A549 (cell line): Measurements from ENCODE around the gene BMP7. TPM values are rescaled to one million over a fixed set of nuclear protein-coding genes. Genes with fewer than 3 reads are reported as not detected.
"Not testable (repeated sequence)": the region's sequence is repeated elsewhere in the genome, so short reads cannot be mapped to it uniquely, and the experiment has no call there.

Source experiments
- ATAC-seq, 2 experiments: fragments of 200-7000 bp in 1 of 2; fragments of >200 bp in 1 of 2; cut with Nextera tagmentation in 1 of 2; cut with Tn5 transposase in 1 of 2; 3 replicates each; pipeline versions ENCODE4 v1.8.0 to v1.9.1; 2018 to 2020; ENCODE audit warnings: mild to moderate bottlenecking in 1 of 2, moderate library complexity in 1 of 2
- CTCF ChIA-PET: fragments of 300-600 bp; sonication (Branson Sonifier 250); formaldehyde crosslinking; extraction: SDS; loops from one replicate; lab custom pipeline; 2021; ENCODE audit warnings: antibody characterized with exemption, inconsistent platforms; lab: Yijun Ruan, JAX
- POLR2A ChIA-PET: fragments of 350-600 bp; formaldehyde crosslinking; extraction: SDS; loops from one replicate; lab custom pipeline; 2021; ENCODE audit warnings: antibody characterized with exemption, inconsistent platforms; lab: Yijun Ruan, JAX
- DNase-seq, 2 experiments: peaks; one replicate each; pipeline versions ENCODE4 v3.0.0 to v3.0.0-alpha.2; 2011 to 2016; ENCODE audit warnings: low read depth in 1 of 2, low spot score in 1 of 2
- FAIRE-seq: peaks from 2 replicates; lab custom pipeline; 2011; peaks lifted over from hg19 to GRCh38; lab: Jason Lieb, UNC
- H3K27ac ChIP-seq, 2 experiments: fragments of >200 bp; sonication (Bioruptor Twin); formaldehyde crosslinking; 3 replicates each; pipeline ENCODE4 v1.5.1; 2016 to 2017
- H3K4me1 ChIP-seq: fragments of >200 bp; sonication (Bioruptor Twin); formaldehyde crosslinking; 3 replicates; pipeline ENCODE4 v1.6.1; 2016
- H3K4me2 ChIP-seq: fragments of >200 bp; sonication (Bioruptor Twin); formaldehyde crosslinking; 3 replicates; pipeline ENCODE4 v1.6.1; 2016
- H3K4me3 ChIP-seq: fragments of >200 bp; sonication (Bioruptor Twin); formaldehyde crosslinking; 3 replicates; pipeline ENCODE4 v1.5.1; 2016
- H3K9me3 ChIP-seq: fragments of >200 bp; sonication (Bioruptor Twin); formaldehyde crosslinking; 3 replicates; pipeline ENCODE4 v1.6.1; 2016
- BHLHE40 ChIP-seq: IDR thresholded peaks from 2 replicates; pipeline ENCODE4 v1.6.1; 2012; ENCODE audit warnings: low read depth, low read length, inconsistent platforms
- EP300 ChIP-seq, 2 experiments: fragments of >200 bp; sonication (Bioruptor Twin); formaldehyde crosslinking; IDR thresholded peaks; 2 replicates in 1 of 2; 3 replicates in 1 of 2; pipeline ENCODE4 v1.6.1; 2016 to 2017
- FOSB ChIP-seq: fragments of 250-450 bp; sonication (Bioruptor Pico); IDR thresholded peaks from 2 replicates; pipeline ENCODE4 v1.5.0; 2020; ENCODE audit warnings: mild to moderate bottlenecking, moderate library complexity
- FOSL2 ChIP-seq, 2 experiments: fragments of 450-650 bp in 1 of 2; fragments of >200 bp in 1 of 2; sonication (Bioruptor Twin) in 1 of 2; formaldehyde crosslinking; IDR thresholded peaks; 2 replicates each; pipeline versions ENCODE4 v1.5.0 to v1.6.1; 2016 to 2020; ENCODE audit warnings: mild to moderate bottlenecking in 1 of 2, moderate library complexity in 1 of 2
- FOXS1 ChIP-seq: fragments of 250-450 bp; sonication (Bioruptor Pico); IDR thresholded peaks from 2 replicates; pipeline ENCODE4 v1.5.0; 2020; ENCODE audit warnings: mild to moderate bottlenecking, moderate library complexity
- HDAC2 ChIP-seq: fragments of 200-600 bp; sonication (generic); IDR thresholded peaks from 2 replicates; pipeline ENCODE4 v1.6.1; 2016
- HOXA7 ChIP-seq: fragments of 250-450 bp; sonication (Bioruptor Pico); IDR thresholded peaks from 2 replicates; pipeline ENCODE4 v1.5.0; 2020; ENCODE audit warnings: mild to moderate bottlenecking, moderate library complexity
- MAFK ChIP-seq: fragments of 450-650 bp; IDR thresholded peaks from 2 replicates; pipeline ENCODE4 v1.6.1; 2014; ENCODE audit not compliant: partially characterized antibody
- MAZ ChIP-seq: fragments of 150-350 bp; IDR thresholded peaks from 2 replicates; pipeline ENCODE4 v1.6.1; 2014; ENCODE audit warnings: antibody characterized with exemption, low read depth, low read length, borderline replicate concordance
- NR3C1 ChIP-seq: fragments of >200 bp; sonication (Bioruptor Twin); formaldehyde crosslinking; IDR thresholded peaks from 3 replicates; pipeline ENCODE4 v1.6.1; 2017
- RARB ChIP-seq: fragments of 250-450 bp; sonication (Bioruptor Pico); IDR thresholded peaks from 2 replicates; pipeline ENCODE4 v1.8.0; 2021; ENCODE audit warnings: mild to moderate bottlenecking, moderate library complexity
- RFX5 ChIP-seq: fragments of 450-650 bp; IDR thresholded peaks from 2 replicates; pipeline ENCODE4 v1.7.1; 2014; ENCODE audit warnings: antibody characterized with exemption, mild to moderate bottlenecking, moderate library complexity
- RNF2 ChIP-seq: fragments of 200-600 bp; sonication (generic); IDR thresholded peaks from 2 replicates; pipeline ENCODE4 v1.6.1; 2016; ENCODE audit warnings: low read depth, mild to moderate bottlenecking, antibody characterized with exemption, moderate library complexity, borderline replicate concordance
- TFCP2L1 ChIP-seq: fragments of 250-450 bp; sonication (Bioruptor Pico); IDR thresholded peaks from 2 replicates; pipeline ENCODE4 v1.5.0; 2021; ENCODE audit warnings: mild to moderate bottlenecking
- ZFP36 ChIP-seq: fragments of 450-650 bp; IDR thresholded peaks from 2 replicates; pipeline ENCODE4 v1.6.1; 2014; ENCODE audit warnings: borderline replicate concordance; ENCODE audit not compliant: partially characterized antibody
- ZSCAN20 ChIP-seq: fragments of 250-450 bp; sonication (Bioruptor Pico); IDR thresholded peaks from 2 replicates; pipeline ENCODE4 v1.8.0; 2022; ENCODE audit warnings: mild to moderate bottlenecking, moderate library complexity
- WGBS: methylation state at CpG from one replicate; pipeline ENCODE4 v1.1.6; 2017; ENCODE audit errors: missing lambda C conversion rate; 5-methylcytosine and 5-hydroxymethylcytosine counted together
- polyA plus RNA-seq, 4 experiments: library from polyadenylated mRNA; depleted of rRNA in 3 of 4; stranded (reverse); fragments of >200 nt; fragmentation: RNase III in 1 of 4; extraction: RNeasy Plus Mini Kit Qiagen cat#74134 plus additional on column Dnase treatment in 1 of 4; gene quantifications; 2 replicates in 3 of 4; 3 replicates in 1 of 4; pipeline ENCODE4 v1.2.3, GENCODE V29; 2011 to 2017
- TF ChIP-seq, protein P1 (sequence below): fragments of 450-650 bp; IDR thresholded peaks from 2 replicates; pipeline ENCODE4 v1.6.1; 2014; ENCODE audit warnings: antibody characterized with exemption
- TF ChIP-seq, protein P2 (sequence below): fragments of 150-350 bp; IDR thresholded peaks from 2 replicates; pipeline ENCODE4 v1.6.1; 2014; ENCODE audit warnings: low read depth, mild to moderate bottlenecking, low read length
- TF ChIP-seq, protein P3 (sequence below): fragments of 250-450 bp; sonication (Bioruptor Pico); IDR thresholded peaks from 2 replicates; pipeline ENCODE4 v1.5.0; 2021; ENCODE audit warnings: mild to moderate bottlenecking, moderate library complexity, borderline replicate concordance

The BMP7 gene
- polyA plus RNA-seq, 2 of the 4 experiments (the other 2 are of a cell fraction) = 0.08 to 0.22 TPM

DNA sequence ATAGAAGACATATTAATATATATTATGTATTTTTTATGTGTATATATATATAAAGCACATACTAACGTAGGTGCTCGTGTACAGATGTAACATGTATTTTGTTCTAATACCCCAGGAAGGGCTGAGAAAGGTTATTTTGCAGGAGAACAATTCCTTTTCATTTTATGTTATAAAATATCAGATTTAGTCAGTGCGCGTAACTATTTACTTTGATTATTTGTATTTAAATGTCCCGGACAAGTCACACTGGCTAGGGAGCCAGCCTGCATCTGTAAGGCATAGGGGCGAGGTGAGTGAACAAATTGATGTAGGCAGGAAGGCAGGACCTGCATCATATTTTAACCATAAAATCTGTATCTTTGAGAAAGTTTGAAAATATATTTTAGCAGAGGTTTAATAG lies 74.1 kb downstream of the BMP7 start:
- H3K4me1 ChIP-seq = peaks cover 7% of the 10 kb centered on the region; the same call in 1 of the 3 replicates
- ATAC-seq (no peak), DNase-seq (no peak), FAIRE-seq (no peak)
- 57% methylated on average over 6 of the region's 6 CpGs for WGBS
- no peak for TF ChIP-seq EP300 (IDR thresholded peaks at IDR 0.05)
- TF ChIP-seq RNF2 = no peak
- no peak for TF ChIP-seq ZFP36
- no peak for TF ChIP-seq MAFK
- no peak for TF ChIP-seq FOSB
- no peak for TF ChIP-seq MAZ
- TF ChIP-seq FOXS1 (CRISPR knock-in tag) = no peak
- TF ChIP-seq BHLHE40 = no peak
- no peak for TF ChIP-seq TFCP2L1 (CRISPR knock-in tag)
- TF ChIP-seq, protein P1, sequence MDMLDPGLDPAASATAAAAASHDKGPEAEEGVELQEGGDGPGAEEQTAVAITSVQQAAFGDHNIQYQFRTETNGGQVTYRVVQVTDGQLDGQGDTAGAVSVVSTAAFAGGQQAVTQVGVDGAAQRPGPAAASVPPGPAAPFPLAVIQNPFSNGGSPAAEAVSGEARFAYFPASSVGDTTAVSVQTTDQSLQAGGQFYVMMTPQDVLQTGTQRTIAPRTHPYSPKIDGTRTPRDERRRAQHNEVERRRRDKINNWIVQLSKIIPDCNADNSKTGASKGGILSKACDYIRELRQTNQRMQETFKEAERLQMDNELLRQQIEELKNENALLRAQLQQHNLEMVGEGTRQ = no peak
- TF ChIP-seq, protein P2, sequence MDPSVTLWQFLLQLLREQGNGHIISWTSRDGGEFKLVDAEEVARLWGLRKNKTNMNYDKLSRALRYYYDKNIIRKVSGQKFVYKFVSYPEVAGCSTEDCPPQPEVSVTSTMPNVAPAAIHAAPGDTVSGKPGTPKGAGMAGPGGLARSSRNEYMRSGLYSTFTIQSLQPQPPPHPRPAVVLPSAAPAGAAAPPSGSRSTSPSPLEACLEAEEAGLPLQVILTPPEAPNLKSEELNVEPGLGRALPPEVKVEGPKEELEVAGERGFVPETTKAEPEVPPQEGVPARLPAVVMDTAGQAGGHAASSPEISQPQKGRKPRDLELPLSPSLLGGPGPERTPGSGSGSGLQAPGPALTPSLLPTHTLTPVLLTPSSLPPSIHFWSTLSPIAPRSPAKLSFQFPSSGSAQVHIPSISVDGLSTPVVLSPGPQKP = no peak
- no peak for TF ChIP-seq HDAC2
- no peak for TF ChIP-seq HOXA7 (CRISPR knock-in tag)
- no peak for TF ChIP-seq NR3C1
- no peak for TF ChIP-seq RFX5
- TF ChIP-seq, protein P3, sequence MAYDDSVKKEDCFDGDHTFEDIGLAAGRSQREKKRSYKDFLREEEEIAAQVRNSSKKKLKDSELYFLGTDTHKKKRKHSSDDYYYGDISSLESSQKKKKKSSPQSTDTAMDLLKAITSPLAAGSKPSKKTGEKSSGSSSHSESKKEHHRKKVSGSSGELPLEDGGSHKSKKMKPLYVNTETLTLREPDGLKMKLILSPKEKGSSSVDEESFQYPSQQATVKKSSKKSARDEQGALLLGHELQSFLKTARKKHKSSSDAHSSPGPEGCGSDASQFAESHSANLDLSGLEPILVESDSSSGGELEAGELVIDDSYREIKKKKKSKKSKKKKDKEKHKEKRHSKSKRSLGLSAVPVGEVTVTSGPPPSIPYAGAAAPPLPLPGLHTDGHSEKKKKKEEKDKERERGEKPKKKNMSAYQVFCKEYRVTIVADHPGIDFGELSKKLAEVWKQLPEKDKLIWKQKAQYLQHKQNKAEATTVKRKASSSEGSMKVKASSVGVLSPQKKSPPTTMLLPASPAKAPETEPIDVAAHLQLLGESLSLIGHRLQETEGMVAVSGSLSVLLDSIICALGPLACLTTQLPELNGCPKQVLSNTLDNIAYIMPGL = no peak
- no peak for TF ChIP-seq RARB (CRISPR knock-in tag)
- TF ChIP-seq FOSL2 (IDR thresholded peaks at IDR 0.05) = no peak
- TF ChIP-seq FOSL2 (CRISPR knock-in tag; IDR thresholded peaks at IDR 0.05) = no peak
- H3K4me2 ChIP-seq = no peak overlapping the region
- no peak overlapping the region for H3K4me3 ChIP-seq
- POLR2A ChIA-PET = no interaction called here
- H3K27ac ChIP-seq = no peak overlapping the region
- no peaks in the 10 kb centered on the region for H3K9me3 ChIP-seq
- CTCF ChIA-PET = no interaction called here

DNA sequence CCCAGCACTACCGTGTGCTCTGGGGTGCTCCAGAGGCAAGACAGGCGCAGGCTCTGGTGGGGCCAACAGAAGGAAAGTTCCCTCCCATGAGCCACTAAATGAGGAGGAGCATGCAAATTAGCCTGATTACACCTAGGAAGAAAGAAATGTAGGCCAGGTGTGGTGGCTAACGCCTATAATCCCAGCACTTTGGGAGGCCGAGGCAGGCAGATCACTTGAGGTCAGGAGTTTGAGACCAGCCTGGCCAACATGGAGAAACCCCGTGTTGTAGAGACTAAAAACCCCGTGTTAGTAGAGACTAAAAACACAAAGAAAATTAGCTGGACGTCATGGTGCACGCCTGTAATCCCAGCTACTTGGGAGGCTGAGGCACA lies 75.2 kb downstream of the BMP7 start:
- H3K4me1 ChIP-seq, POLR2A ChIA-PET, H3K4me3 ChIP-seq, CTCF ChIA-PET, FAIRE-seq, ATAC-seq, H3K4me2 ChIP-seq, H3K27ac ChIP-seq, H3K9me3 ChIP-seq, DNase-seq: not testable (repeated sequence)
- 71% methylated on average over 8 of the region's 8 CpGs for WGBS

DNA sequence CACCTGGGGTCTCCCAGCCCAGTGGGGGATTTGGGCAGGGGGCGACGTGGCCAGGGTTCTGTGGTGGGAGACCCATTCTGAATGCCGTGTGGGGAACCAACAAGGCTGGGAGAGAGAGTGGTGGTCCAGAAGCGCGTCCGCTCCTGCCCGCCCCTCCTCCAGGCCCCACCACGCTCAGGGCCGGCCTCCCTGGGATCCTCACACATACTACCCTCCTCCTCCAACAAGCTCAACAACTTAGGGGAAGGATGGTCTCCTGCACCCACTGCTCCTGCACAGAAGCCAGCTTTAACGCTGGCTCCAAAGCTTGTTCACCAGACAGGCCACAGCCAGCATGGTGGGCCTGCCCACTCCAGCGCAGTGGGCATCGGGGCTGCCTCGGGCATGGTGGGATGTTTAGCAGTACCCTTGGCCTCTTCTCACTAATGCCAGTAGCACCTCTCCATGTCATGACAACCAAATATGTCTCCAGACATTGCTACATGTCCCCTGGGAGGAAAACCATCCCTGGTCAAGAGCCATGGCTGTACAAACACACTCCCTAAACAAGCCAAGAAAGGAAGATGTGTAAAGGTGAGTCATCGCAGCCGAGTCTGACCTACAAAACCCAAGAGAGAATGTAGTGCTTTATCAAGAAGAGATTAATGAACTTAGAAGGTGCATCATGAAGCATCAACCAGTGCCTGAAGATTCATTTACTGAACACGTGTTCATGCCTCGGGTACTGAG lies 75.7 kb downstream of the BMP7 start:
- H3K9me3 ChIP-seq = no peaks in the 10 kb centered on the region
- WGBS = 68% methylated on average over 16 of the region's 17 CpGs
- H3K4me3 ChIP-seq = no peak overlapping the region
- DNase-seq = peak in 1 of 2 experiments; percentile 33
- no peak overlapping the region for H3K4me2 ChIP-seq
- no peak overlapping the region for H3K27ac ChIP-seq
- TF ChIP-seq ZSCAN20 (CRISPR knock-in tag) = no peak
- no peak for TF ChIP-seq NR3C1
- TF ChIP-seq FOSL2 (IDR thresholded peaks at IDR 0.05) = no peak
- TF ChIP-seq FOSL2 (CRISPR knock-in tag; IDR thresholded peaks at IDR 0.05) = peak; percentile 56; the same call in 1 of the 2 replicates
- peaks cover 7% of the 10 kb centered on the region; the same call in 1 of the 3 replicates for H3K4me1 ChIP-seq
- no peak for FAIRE-seq
- peak; percentile 51 to 60; a peak in 3 of 6 replicates for ATAC-seq
- ChIA-PET POLR2A (no interaction called here), CTCF (no interaction called here)
